Measurements from ENCODE around the gene RBM18. TPM values are rescaled to one million over a fixed set of nuclear protein-coding genes. Genes with fewer than 3 reads are reported as not detected.

RBM18 gene
- total RNA-seq, 1 experiment from 2014 or later, result 19.2 TPM

DNA sequence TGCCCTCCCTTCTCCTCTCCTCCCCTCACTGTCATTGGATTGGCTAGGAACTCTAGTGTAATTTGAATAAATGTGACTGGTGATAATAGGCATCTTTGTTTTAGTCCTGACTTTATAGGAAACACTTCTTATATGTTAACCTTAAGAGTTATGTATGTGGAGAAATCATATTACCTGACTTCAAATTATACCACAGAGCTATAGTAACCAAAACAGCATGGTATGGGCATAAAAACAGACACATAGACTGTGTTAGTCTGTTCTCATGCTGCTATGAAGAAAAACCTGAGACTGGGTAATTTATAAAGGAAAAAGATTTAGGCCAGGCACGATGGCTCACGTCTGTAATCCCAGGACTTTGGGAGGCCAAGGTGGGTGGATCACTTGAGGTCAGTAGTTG, 9.4 kb upstream of the RBM18 start:
- Histone ChIP-seq H3K27ac (ENCODE audit: low read length) (no peak overlapping the region), H3K9me3 (ENCODE audit: control insufficient read depth, insufficient read depth, low read depth, low read length) (peaks cover 8% of the 10 kb centered on the region; the same call in 1 of the 2 replicates), H3K4me1 (ENCODE audit: control insufficient read depth, insufficient read depth, low read length) (no peaks in the 10 kb centered on the region), H3K36me3 (ENCODE audit: control insufficient read depth, insufficient read depth, low read length) (peaks cover 3% of the 10 kb centered on the region), H3K27me3 (ENCODE audit: control insufficient read depth, insufficient read depth, low read length) (no peaks in the 10 kb centered on the region), H3K4me3 (ENCODE audit: low read depth in 2 of 2, low read length in 2 of 2) (no peak overlapping the region)
- in situ Hi-C loops (cut with HindIII; ENCODE audit: low pct_unique_long_range_greater_than_20kb, low sequenced_read_pairs) (no loop called here), intact Hi-C loops (cut with micrococcal nuclease; ENCODE audit: unreplicated experiment) (no loop called here)
- CTCF ChIA-PET, result no interaction called here
- BruUV-seq (replicated peaks), result no TSS peak
- POLR2A ChIA-PET, result interaction anchor here (0.6 kb wide), 1 partner anchor 516 kb away, joined by 5 read pairs; no protein-coding TSS in a partner anchor
- no peak for ATAC-seq
- no peak for DNase-seq (ENCODE audit: low read depth, low spot score)
- TF ChIP-seq, protein P1, sequence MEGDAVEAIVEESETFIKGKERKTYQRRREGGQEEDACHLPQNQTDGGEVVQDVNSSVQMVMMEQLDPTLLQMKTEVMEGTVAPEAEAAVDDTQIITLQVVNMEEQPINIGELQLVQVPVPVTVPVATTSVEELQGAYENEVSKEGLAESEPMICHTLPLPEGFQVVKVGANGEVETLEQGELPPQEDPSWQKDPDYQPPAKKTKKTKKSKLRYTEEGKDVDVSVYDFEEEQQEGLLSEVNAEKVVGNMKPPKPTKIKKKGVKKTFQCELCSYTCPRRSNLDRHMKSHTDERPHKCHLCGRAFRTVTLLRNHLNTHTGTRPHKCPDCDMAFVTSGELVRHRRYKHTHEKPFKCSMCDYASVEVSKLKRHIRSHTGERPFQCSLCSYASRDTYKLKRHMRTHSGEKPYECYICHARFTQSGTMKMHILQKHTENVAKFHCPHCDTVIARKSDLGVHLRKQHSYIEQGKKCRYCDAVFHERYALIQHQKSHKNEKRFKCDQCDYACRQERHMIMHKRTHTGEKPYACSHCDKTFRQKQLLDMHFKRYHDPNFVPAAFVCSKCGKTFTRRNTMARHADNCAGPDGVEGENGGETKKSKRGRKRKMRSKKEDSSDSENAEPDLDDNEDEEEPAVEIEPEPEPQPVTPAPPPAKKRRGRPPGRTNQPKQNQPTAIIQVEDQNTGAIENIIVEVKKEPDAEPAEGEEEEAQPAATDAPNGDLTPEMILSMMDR (IDR thresholded peaks at IDR 0.05), result no peak
- TF ChIP-seq, protein P2, sequence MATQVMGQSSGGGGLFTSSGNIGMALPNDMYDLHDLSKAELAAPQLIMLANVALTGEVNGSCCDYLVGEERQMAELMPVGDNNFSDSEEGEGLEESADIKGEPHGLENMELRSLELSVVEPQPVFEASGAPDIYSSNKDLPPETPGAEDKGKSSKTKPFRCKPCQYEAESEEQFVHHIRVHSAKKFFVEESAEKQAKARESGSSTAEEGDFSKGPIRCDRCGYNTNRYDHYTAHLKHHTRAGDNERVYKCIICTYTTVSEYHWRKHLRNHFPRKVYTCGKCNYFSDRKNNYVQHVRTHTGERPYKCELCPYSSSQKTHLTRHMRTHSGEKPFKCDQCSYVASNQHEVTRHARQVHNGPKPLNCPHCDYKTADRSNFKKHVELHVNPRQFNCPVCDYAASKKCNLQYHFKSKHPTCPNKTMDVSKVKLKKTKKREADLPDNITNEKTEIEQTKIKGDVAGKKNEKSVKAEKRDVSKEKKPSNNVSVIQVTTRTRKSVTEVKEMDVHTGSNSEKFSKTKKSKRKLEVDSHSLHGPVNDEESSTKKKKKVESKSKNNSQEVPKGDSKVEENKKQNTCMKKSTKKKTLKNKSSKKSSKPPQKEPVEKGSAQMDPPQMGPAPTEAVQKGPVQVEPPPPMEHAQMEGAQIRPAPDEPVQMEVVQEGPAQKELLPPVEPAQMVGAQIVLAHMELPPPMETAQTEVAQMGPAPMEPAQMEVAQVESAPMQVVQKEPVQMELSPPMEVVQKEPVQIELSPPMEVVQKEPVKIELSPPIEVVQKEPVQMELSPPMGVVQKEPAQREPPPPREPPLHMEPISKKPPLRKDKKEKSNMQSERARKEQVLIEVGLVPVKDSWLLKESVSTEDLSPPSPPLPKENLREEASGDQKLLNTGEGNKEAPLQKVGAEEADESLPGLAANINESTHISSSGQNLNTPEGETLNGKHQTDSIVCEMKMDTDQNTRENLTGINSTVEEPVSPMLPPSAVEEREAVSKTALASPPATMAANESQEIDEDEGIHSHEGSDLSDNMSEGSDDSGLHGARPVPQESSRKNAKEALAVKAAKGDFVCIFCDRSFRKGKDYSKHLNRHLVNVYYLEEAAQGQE (IDR thresholded peaks at IDR 0.05; ENCODE audit: insufficient read depth in 1 of 2, low read depth in 2 of 2, low read length in 1 of 2), result no peak
- TF ChIP-seq SIN3A (IDR thresholded peaks at IDR 0.05; ENCODE audit: borderline replicate concordance, insufficient read depth, low read depth, low read length) (no peak), TCF7L2 (IDR thresholded peaks at IDR 0.05; ENCODE audit: low read depth, low read length) (no peak), POLR2AphosphoS5 (IDR thresholded peaks at IDR 0.05; ENCODE audit: low read depth, low read length) (no peak)

DNA sequence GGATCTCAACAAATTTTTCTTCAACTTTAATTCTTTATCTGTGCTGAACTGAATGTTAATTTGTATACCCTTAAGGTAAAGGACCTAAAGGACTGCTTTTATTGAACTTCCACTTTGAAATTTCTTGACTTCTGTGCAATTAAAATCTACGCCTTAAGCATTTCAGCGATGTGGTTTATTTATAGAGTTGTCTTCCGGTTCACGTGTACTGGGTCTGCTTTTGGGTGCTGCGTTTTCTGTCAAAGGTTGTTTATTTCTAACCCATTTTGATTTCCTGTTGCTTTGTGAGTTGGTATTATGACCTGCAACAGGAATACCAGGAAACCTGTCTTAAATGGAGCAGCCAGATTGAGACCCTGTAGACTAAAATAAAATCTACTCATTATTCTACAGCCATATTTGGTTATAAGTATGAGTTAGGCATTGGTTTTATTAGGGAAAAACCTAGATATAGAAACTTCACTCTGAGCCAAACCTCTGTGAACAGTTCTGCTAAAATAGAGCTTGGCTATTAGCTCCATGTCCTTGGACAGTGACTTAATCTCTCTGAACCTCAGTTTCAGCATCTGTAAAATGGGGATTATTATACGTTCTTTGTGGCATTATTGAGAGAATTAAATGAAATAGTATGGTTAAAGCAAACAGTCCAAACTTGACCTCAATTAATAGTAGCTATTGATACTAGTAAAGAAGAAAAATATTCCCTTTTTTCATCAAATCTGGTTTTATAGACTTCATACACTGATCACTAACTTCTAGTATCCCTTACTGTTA, 3.6 kb upstream of the RBM18 start:
- intact Hi-C loops (cut with micrococcal nuclease; ENCODE audit: unreplicated experiment) (no loop called here), in situ Hi-C loops (cut with HindIII; ENCODE audit: low pct_unique_long_range_greater_than_20kb, low sequenced_read_pairs) (no loop called here)
- no peak for DNase-seq (ENCODE audit: low read depth, low spot score)
- CTCF ChIA-PET, result interaction anchor here (1.2 kb wide), 1 partner anchor 142 kb away, joined by 3 read pairs; no protein-coding TSS in a partner anchor
- ATAC-seq, result no peak
- TF ChIP-seq SIN3A (IDR thresholded peaks at IDR 0.05; ENCODE audit: borderline replicate concordance, insufficient read depth, low read depth, low read length), result no peak
- TF ChIP-seq POLR2AphosphoS5 (IDR thresholded peaks at IDR 0.05; ENCODE audit: low read depth, low read length), result no peak
- TF ChIP-seq, protein P1 (IDR thresholded peaks at IDR 0.05), result no peak
- TF ChIP-seq TCF7L2 (IDR thresholded peaks at IDR 0.05; ENCODE audit: low read depth, low read length), result no peak
- TF ChIP-seq, protein P2 (IDR thresholded peaks at IDR 0.05; ENCODE audit: insufficient read depth in 1 of 2, low read depth in 2 of 2, low read length in 1 of 2), result no peak
- H3K9me3 ChIP-seq (ENCODE audit: control insufficient read depth, insufficient read depth, low read depth, low read length), result no peaks in the 10 kb centered on the region
- H3K4me1 ChIP-seq (ENCODE audit: control insufficient read depth, insufficient read depth, low read length), result peaks cover 10% of the 10 kb centered on the region
- H3K4me3 ChIP-seq (ENCODE audit: low read depth in 2 of 2, low read length in 2 of 2), result no peak overlapping the region
- POLR2A ChIA-PET, result no interaction called here
- no TSS peak for BruUV-seq (replicated peaks)
- H3K27me3 ChIP-seq (ENCODE audit: control insufficient read depth, insufficient read depth, low read length), result no peaks in the 10 kb centered on the region
- peaks cover 22% of the 10 kb centered on the region for H3K36me3 ChIP-seq (ENCODE audit: control insufficient read depth, insufficient read depth, low read length)
- H3K27ac ChIP-seq (ENCODE audit: low read length), result no peak overlapping the region

Measured in Panc1 (cell line).